GM06990 (cell line): Measurements from ENCODE around the gene SLC6A12.

ENCODE experiments used
- DNase-seq: peaks from one replicate; pipeline ENCODE4 v3.0.0-alpha.2; 2011; ENCODE audit not compliant: insufficient read length; ENCODE audit errors: extremely low read depth
- H3K27me3 ChIP-seq: replicated peaks from 2 replicates; pipeline ENCODE4 v1.6.0; 2011; ENCODE audit warnings: low read length; ENCODE audit not compliant: control insufficient read depth, insufficient read depth
- H3K36me3 ChIP-seq: 2 replicates; pipeline ENCODE4 v1.5.1; 2011; ENCODE audit warnings: low read length; ENCODE audit not compliant: control insufficient read depth, insufficient read depth
- H3K4me3 ChIP-seq: replicated peaks from 2 replicates; pipeline ENCODE4 v1.5.1; 2011; ENCODE audit warnings: low read depth, mild to moderate bottlenecking, control low read depth, low read length
- CTCF ChIP-seq: IDR thresholded peaks from 2 replicates; pipeline ENCODE4 v1.5.1; 2011; ENCODE audit warnings: low read length, control low read depth, mild to moderate bottlenecking, inconsistent platforms; ENCODE audit not compliant: insufficient read depth, poor library complexity, severe bottlenecking

The SLC6A12 gene

GRCh38 chr12:169528-170370 lies 44.2 kb downstream of the SLC6A12 start:
- Histone ChIP-seq H3K36me3 (no peaks in the 10 kb centered on the region), H3K27me3 (no peaks in the 10 kb centered on the region; the same call in none of the 2 replicates), H3K4me3 (no peak overlapping the region)
- peak; percentile 28 for TF ChIP-seq CTCF
- DNase-seq: no peak

GRCh38 chr12:168763-169525 lies 45.0 kb downstream of the SLC6A12 start:
- DNase-seq: no peak
- H3K27me3 ChIP-seq: no peaks in the 10 kb centered on the region; the same call in none of the 2 replicates
- H3K36me3 ChIP-seq: no peaks in the 10 kb centered on the region
- no peak for TF ChIP-seq CTCF
- no peak overlapping the region for H3K4me3 ChIP-seq

- DNase-seq: no peak
- Histone ChIP-seq H3K4me3 (no peak overlapping the region), H3K36me3 (no peaks in the 10 kb centered on the region), H3K27me3 (no peaks in the 10 kb centered on the region; the same call in none of the 2 replicates)
- TF ChIP-seq CTCF: no peak
Measured at GRCh38 chr12:167959-168600, 45.9 kb downstream of the SLC6A12 start.

GRCh38 chr12:166425-167075 lies 47.4 kb downstream of the SLC6A12 start:
- no peak for TF ChIP-seq CTCF
- no peak overlapping the region for H3K4me3 ChIP-seq
- no peak for DNase-seq

GRCh38 chr12:165862-166368 lies 48.0 kb downstream of the SLC6A12 start:
- Histone ChIP-seq H3K36me3 (no peaks in the 10 kb centered on the region), H3K4me3 (no peak overlapping the region), H3K27me3 (no peaks in the 10 kb centered on the region; the same call in none of the 2 replicates)
- DNase-seq: no peak
- TF ChIP-seq CTCF: no peak

More at GRCh38 chr12:166425-167075, 47.4 kb downstream of the SLC6A12 start:
- H3K36me3 ChIP-seq: no peaks in the 10 kb centered on the region
- no peaks in the 10 kb centered on the region; the same call in none of the 2 replicates for H3K27me3 ChIP-seq
